ENCODE measurements around the gene PRKACA.

The PRKACA gene

DNA sequence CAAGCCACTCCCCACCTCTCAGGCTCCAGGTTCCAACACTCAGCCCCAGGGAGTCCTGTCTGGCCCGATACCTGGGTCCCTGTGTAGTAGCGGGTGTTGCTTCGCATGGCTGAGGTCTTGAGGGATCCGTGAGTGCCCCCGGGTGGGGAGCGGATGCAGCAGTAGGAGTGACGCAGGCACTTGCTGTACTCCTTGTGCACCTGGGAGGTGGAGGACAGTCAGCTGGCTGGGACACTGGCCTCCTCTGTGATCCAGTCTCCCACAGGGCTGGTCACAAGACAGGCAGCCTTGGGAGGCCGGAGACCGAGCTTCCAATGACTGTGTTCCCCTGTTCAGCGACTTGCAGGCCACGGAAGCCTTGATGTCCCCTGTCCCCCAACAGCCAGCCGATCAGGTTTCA lies 35.2 kb upstream of the PRKACA start:
- no peak for DNase-seq (ENCODE audit: extremely low read depth, low read depth)
- TF ChIP-seq, protein P1, sequence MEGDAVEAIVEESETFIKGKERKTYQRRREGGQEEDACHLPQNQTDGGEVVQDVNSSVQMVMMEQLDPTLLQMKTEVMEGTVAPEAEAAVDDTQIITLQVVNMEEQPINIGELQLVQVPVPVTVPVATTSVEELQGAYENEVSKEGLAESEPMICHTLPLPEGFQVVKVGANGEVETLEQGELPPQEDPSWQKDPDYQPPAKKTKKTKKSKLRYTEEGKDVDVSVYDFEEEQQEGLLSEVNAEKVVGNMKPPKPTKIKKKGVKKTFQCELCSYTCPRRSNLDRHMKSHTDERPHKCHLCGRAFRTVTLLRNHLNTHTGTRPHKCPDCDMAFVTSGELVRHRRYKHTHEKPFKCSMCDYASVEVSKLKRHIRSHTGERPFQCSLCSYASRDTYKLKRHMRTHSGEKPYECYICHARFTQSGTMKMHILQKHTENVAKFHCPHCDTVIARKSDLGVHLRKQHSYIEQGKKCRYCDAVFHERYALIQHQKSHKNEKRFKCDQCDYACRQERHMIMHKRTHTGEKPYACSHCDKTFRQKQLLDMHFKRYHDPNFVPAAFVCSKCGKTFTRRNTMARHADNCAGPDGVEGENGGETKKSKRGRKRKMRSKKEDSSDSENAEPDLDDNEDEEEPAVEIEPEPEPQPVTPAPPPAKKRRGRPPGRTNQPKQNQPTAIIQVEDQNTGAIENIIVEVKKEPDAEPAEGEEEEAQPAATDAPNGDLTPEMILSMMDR (IDR thresholded peaks at IDR 0.05; ENCODE audit: low read depth, low read length) = no peak

DNA sequence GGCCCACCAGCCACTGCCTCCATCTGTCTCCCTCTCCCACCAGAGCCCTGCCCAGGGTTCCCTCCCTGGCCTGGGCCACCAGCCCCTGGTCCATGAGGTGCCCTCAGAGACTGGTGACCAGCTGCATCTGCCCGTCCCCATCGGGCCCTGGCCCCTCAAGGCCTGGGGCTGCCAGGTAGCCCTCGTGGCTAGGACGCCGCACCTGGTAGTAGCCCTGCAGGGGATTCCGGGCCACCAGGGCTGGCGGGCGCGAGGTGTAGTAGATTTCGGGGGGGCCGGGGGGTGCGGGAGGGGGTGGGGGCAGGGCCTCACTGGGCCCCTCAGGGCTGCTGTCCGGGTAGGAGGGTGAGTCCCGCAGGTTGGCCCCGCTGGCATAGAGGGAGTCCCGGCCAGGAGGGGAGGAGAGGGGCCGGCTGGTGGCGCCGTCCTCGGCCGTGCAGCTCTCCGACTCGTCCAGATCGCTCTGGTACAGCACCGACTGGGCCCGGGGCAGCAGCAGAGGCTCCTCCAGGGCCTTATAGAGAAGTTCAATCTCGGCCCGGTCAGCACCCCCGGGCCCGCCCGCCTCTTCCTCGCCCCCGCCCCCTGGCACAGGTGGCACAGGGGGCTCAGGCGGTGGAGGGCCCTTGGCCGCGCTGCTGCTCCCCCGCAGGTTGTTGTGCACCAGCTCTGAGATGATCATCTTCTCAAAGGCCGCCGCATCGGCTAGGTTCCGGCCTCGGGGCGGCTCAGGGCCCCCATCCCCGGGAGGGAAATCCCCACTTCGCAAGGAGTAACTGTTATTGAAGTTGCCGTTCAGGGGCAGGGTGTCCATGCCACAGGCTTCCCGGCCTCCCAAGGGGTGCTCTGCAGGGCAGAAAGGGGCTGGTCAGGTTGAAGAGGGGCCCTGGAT lies 33.5 kb upstream of the PRKACA start:
- DNase-seq (ENCODE audit: extremely low read depth, low read depth) = no peak
- TF ChIP-seq, protein P1 (IDR thresholded peaks at IDR 0.05; ENCODE audit: low read depth, low read length) = no peak

DNA sequence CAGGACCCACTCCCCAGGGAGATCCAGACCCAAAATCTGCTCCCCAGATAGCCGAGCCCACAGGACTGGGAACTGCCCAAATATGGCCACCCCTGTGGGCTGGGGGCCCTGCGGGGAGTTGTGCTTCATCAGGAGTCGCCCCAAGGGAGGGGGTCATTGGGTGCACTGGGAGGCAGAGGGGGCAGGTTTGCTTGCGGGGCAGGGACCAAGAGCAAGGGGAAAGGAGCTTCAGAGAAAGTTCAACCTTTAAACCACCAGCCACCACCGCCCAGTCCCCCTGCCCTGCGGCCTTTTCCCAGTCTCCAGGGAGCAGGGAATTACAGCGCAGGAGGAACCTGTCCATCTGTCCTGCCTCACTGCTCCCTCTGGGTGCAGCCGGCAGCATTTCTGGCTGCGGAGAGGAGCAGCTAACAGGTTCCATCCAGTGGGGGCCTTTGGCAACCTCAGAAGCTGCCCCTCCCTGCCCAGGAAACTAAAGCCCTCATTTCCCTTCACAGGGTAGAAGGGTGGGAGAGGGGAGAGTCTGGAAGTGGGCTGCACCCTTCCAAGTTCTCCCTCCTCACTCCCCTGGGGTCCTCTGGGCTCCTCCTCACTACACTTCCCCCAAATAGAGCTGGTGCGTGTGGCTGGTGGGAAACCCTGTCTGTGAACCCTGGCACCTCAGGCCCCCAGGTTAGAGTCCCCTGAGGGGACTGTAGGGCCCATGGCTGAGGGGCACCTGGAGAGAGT lies 32.6 kb upstream of the PRKACA start:
- TF ChIP-seq, protein P1 (IDR thresholded peaks at IDR 0.05; ENCODE audit: low read depth, low read length) = no peak
- DNase-seq (ENCODE audit: extremely low read depth, low read depth) = no peak

DNA sequence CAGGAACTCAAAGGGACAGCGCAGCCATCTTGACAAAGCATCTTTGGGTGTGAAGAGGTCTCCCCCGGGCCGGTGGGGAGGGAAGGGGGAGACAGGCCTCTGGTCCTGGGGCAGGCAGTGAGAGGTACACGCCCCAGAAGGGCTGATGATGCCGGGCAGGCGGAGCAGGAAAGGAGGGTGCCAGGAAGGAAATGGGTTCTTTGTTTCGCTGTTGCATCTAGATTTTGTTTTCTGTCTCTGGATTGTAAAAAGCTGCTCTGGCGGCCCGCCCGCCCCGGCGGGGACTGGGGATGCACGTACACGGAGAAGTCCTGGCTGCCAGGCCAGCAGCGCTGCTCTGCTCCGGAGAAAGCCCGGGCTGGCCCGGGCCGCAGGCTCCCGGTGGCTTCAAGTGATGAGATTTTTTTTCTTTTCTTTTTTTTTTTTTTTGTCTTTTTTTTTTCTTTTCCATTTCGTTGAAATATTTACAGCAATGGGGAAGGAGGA lies 32.0 kb upstream of the PRKACA start:
- TF ChIP-seq, protein P1 (IDR thresholded peaks at IDR 0.05; ENCODE audit: low read depth, low read length) = no peak
- DNase-seq (ENCODE audit: extremely low read depth, low read depth) = no peak

DNA sequence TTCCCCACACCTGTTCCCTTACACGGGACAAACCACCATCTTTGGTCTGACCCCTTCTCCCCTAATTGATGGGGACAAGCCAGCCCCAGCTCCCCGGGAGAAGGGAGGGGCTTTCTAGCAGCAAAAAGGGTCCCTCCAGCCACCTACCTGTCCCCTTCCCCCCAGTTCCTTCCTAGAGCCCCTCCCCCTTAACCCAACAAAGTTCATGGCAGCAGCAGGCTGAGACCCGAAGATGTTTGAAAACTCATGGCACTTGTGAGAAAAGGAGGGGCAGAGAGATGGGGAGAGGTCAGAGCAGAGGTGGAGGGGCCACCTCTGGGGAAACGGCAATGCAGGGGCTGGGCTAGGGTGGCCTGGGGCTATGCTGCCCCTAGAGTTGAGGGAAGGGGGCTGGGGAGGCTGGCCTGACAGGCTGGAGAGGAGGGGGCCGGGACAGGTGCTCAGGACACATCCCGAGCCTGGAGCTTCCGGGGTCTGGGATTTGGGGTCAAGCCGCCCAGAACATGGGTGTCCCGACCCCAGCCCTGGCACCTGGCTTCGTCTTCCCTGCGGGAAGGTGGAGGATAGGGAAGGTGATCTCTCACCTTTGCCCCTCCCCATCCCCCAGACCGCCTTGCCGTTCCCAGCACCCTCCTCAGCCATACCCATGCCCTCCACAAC lies 31.3 kb upstream of the PRKACA start:
- TF ChIP-seq, protein P1 (IDR thresholded peaks at IDR 0.05; ENCODE audit: low read depth, low read length) = no peak
- no peak for DNase-seq (ENCODE audit: extremely low read depth, low read depth)

DNA sequence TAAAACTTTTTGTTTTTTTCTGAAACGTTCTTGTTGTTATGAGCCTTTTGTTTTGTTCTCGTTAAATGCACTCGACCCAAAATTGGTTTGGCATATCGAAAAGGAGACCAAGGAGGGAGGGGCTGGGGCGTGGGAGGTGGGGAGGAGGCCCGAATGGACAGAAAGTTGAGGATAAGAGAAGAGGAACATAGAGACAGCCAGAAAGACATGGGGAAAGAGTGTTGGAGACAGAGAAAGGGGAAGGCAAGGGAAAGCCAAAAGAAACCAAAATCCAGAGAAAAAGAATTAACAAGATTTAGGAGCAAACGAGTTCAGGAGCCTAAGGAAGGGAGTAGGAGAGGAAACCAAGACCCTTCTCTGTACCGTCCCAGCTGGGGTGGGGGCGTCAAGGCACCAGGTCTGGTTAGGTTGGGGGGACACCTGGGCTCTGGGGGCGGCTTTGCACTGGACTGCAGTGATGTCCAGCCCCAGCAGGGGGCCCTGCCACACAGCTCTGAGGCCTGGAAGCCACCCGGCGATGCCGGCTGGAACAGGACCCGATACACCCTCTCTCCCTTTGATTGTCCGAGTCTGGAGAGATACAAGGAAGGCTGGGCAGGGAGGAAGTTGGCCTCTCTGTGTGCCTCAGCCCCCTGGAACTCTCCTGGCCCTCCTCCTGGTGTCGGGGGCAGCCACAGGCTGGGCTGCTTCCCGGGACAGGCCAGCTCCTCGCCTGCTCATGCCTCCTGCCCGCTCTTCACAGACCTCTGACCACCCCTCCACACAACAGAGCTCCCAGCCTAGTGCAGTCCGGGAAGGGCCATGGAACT lies 30.4 kb upstream of the PRKACA start:
- DNase-seq (ENCODE audit: extremely low read depth, low read depth) = peak; percentile 35

More for the DNA sequence above, 30.4 kb upstream of the PRKACA start:
- TF ChIP-seq, protein P1 (IDR thresholded peaks at IDR 0.05; ENCODE audit: low read depth, low read length) = peak; percentile 96
